Tibial nerve (tissue), 3 donors: ENCODE measurements around the gene TMEM50A.
"Not testable (repeated sequence)": the region's sequence is repeated elsewhere in the genome, so short reads cannot be mapped to it uniquely, and the experiment has no call there.

Source experiments
- CTCF ChIP-seq, 5 experiments: fragments of 200-600 bp in 3 of 5; fragments of 450-650 bp in 2 of 5; sonication (generic) in 3 of 5; IDR thresholded peaks; one replicate each; pipeline ENCODE4 v1.5.1; 2016 to 2019; ENCODE audit warnings: antibody characterized with exemption in 5 of 5, mild to moderate bottlenecking in 3 of 5, moderate library complexity in 2 of 5
- POLR2A ChIP-seq, 2 donors: fragments of 450-650 bp; IDR thresholded peaks; one replicate each; pipeline ENCODE4 v1.6.1; 2017; ENCODE audit warnings: antibody characterized with exemption in 2 of 2, mild to moderate bottlenecking in 2 of 2, moderate library complexity in 2 of 2

DNA sequence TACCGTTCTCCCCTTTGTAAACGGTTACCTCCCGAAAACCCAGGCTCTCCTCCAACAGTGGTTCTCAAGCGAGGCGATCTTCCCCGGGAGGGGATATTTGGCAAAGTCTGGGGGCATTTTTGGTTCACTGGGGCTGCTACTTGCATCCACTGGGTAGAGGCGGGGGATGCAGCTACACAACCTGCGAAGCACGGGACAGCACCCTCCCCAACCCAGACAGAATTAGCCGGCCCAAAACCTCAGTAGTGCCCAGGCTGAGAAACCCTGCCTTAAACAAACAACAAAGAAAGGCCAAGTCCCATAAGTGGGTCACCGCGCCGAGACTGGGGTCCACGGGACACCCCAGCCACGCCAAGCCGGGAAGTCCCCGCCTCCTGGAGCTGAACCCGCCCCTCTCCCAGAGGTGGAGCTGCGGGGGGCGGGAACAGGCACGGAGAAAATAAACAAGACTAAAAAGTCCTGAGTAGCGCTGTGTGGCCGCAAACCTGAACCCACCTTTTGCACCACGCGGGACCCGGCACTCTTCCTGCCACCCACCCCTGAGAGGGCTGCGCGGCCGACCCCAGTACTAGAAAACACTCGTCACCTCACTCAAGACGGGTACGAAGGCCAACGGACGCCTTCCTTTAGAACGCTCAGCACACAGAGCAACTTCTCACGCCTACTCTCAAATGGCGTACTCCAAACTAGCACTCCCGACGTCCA lies 499 bp upstream of the TMEM50A start:
- not testable (repeated sequence) for TF ChIP-seq CTCF, POLR2A (IDR thresholded peaks at IDR 0.05)
